Left renal cortex interstitium (tissue), 4 donors: ENCODE results near the gene CYYR1. TPM values are rescaled to one million over a fixed set of nuclear protein-coding genes. Genes with fewer than 3 reads are reported as not detected.

Experiments used
- DNase-seq, 4 donors: peaks; one replicate each; pipeline ENCODE4 v3.0.0-alpha.2; 2013; ENCODE audit warnings: low read depth in 4 of 4, low spot score in 2 of 4, missing footprints in 1 of 4
- polyA plus RNA-seq, 4 donors: library from polyadenylated mRNA; unstranded; fragments of 120-200 nt; gene quantifications; one replicate each; pipeline ENCODE4 v1.2.1, GENCODE V29; 2013; ENCODE audit not compliant: insufficient read length in 4 of 4

CYYR1 gene
- polyA plus RNA-seq: 10 to 100 TPM; 52.5 to 61.5 (median 56.2) TPM

DNA sequence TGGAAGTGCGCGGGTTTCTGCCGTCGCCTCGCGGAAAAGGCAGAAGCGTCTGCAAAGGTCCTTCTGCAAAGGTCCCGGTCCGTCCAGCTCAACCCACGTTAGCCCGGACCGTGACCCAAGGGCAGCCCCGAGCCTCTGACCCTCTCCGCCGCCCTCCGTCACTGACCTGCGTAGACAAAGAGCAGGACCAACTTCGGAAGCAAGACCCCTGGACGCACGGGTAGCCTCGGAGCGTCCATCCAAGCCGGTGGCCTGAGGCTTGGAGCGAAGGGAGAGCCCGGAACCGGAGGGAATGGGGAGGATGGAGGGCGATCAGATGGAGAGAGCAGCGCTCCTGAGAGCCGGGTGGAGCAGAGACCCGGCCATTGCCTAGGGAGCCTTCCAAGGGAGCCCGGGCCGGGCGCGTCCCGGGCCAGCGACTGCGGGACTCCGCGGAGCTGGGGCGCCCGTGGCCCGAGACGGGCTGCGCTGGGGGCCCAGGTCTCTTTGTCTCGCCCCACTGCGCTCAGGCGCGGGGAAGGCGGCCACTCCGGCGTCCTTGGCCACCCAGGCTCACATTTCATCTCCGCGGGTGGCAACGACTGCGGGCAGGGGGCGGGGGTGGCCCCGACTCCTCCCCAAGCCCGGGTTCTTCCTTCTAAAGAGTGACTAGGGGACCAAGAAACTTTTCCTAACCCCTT lies at the start of gene CYYR1:
Gene CYYR1 (minus strand): TSS at position 585 of the 680 bp plus-strand sequence. CDS start 346 bp downstream, at position 239.
- peak in 3 of 4 donors; percentile 50 to 70 (median 69) for DNase-seq

DNA sequence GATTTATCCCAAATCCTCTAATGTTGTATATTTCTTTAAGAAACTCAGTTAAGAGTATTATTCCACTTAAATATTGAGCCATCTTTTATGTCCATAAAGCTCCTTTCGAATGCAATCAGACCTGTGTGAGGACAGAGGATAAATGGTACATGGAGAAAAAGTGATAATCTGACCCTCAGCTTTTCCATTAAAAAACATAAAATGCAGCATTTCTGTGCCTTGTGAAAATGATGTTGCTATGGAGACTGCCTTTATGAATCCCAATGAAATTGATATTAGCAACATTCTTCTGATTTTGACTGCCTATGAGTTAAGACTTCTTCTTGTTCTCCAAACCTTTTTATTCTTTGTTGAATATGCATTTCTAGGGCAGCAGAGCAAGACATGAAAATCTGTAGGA lies 44.1 kb upstream of the CYYR1 start:
- DNase-seq: no peak

- DNase-seq: no peak
Measured at GRCh38 chr21:26614251-26614650, 41.2 kb upstream of the CYYR1 start.

GRCh38 chr21:26599261-26599660 lies 26.2 kb upstream of the CYYR1 start:
- no peak for DNase-seq

DNA sequence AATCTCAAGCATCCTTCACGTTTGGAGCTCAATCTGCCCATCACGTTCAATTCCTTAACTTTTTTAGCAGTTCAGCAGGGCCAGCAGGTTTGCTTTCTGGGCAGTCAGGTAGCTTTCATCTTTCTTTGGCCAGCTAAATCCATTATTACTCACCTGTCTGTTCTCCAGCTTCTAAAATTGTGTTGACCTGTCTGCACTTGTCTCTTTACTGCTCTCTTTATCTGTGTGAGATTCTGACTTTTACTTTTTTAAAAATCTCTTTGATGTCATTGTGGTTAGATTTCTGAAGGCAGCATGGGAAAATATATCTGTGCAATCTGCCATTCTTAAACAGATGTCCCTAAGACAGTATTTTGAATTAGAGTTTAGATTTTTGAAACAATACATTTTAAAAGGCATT lies 24.9 kb upstream of the CYYR1 start:
- DNase-seq: no peak

DNA sequence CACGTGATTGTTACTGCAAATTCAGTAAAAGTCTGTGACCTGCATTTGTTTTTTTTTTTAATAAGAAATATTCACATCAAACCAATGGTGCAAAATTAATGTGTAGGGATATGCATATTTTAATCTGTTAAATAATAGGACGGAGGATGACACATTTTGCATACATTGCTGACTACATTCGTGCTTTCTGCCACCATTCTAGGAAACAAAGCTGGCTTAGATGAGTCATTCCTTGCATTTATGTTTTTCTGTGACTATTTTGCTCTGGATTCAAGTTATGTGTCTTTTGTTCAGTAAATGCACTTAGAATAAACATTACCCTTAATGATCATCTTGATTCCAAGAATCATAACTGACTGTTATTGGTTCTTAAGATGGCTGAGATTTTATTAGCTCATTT lies 23.9 kb upstream of the CYYR1 start:
- no peak for DNase-seq

GRCh38 chr21:26595971-26596370 lies 22.9 kb upstream of the CYYR1 start:
- no peak for DNase-seq

GRCh38 chr21:26593800-26594199 lies 20.7 kb upstream of the CYYR1 start:
- no peak for DNase-seq

- DNase-seq: no peak
Measured at GRCh38 chr21:26591543-26591942, 18.5 kb upstream of the CYYR1 start.

DNA sequence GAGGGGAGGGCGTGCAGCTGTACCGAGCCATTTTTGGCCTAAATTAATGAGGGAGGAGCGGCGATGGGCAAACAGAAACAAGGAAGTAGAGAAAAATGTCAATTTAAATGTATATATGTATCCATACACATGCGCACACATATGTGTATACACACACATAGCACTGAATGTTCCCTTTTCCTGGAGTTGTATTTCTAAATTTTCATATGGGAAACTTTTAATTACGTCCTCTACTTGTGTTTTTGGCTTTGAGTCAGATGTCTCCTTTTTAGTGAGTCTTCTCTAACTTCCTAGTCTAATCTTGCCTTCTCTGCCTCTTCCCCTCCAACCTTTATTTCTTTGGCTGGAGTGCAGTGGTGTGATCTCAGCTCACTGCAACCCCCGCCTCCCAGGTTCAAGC lies 15.4 kb upstream of the CYYR1 start:
- DNase-seq: no peak

DNA sequence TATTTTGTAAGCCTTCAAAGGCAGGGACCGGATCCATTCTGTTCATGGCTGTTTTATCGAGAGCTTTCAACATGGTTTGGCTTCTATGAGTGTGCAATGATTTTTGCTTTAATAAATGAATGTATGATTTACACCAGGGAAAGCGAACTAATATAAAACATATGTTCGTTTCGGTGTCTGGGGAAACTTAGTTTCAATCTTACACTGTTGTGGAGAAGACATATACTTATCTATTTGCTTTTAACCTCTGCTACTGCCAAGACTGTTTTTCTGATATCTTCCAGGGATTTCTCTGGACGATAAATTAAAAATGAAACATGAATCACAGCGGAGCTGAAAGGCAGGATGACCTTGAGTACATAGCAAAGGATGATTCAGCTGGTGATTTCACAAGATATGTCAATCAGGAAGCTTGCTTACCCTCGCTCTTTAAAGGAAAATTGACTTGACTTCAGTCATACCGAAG lies 14.7 kb upstream of the CYYR1 start:
- DNase-seq: no peak

- no peak for DNase-seq
Measured at GRCh38 chr21:26583769-26584168, 10.7 kb upstream of the CYYR1 start.

- DNase-seq: no peak
Measured at GRCh38 chr21:26581818-26582217, 8.7 kb upstream of the CYYR1 start.

DNA sequence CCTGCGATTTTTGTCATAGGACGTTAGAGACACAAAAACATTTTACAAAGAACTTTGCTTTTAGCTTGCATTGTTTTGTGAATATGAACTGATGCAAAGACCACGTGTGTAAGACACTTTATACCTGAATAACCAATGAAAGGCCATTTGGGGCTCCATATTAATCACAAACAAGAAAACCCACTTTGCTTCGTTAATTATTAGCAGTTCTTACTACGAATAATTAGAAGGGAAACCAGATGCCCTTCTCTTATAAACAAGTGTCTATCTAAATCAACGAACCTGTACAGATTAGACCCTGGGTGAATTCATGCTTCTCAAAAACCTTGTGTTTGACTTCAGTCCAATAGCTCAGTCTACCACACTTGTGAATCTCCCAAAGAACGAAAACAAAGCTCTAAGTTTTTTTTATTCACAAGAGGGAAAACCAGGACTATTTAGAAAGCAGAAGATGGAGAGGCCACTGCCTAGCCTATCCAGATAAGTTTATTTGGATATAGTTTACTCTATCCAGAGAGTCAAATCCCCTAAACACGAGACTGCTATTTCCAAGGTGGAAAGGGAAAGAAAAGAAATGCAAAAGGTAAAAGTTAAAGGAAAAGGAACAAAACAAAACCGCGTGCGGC lies 897 bp downstream of the CYYR1 start:
- DNase-seq: peak in 1 of 4 donors; percentile 44

- no peak for DNase-seq
Measured at GRCh38 chr21:26570203-26570602, 2.9 kb downstream of the CYYR1 start.

DNA sequence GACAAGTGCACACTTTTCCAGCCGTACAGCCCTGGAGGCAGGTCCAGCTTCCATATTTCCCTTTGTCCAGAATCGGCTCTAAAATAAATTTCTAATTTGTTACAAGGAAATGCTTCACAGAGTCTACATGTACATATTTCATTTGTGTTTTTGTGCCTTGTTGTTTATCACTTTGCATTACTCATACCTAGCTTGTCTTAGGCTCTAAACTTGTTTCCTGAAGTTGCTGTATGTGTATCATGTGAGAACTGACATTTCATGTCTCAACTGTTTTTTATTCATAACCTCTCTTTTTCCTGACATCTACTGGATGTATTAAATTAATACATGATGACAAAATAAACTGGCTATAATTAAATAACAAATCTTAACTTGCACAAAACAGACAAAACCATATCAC lies 7.5 kb downstream of the CYYR1 start:
- no peak for DNase-seq

GRCh38 chr21:26565111-26565510 lies 8.0 kb downstream of the CYYR1 start:
- no peak for DNase-seq

DNA sequence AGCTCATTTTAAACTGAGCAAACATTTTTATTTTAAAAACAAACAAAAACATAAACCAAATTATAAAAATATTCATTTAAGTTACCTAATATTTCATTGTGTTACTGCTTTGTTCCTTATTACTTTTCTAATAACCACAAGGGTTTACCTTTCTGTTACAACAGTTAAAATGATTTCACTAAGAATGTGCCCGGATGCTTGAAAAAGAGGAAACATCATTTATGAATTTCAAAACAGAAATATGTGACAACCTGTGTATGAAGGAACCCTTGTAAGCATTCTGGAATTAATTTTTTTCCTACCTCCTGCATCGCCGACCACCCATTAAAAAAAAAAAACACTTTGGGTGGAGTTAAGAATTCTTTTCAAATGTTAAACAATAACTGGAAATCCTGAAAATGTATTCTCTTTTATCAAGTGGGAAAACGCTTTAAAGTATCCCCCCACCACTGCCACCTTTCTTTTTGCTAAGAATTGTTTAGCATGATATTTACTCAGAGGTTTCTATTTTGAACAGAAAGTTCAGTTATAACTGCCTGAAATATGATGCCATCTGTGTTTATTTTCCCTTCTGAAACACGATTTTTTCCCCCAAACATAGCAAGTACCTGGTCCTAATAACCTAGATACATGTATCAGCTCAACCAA lies 9.1 kb downstream of the CYYR1 start:
- DNase-seq: no peak

DNA sequence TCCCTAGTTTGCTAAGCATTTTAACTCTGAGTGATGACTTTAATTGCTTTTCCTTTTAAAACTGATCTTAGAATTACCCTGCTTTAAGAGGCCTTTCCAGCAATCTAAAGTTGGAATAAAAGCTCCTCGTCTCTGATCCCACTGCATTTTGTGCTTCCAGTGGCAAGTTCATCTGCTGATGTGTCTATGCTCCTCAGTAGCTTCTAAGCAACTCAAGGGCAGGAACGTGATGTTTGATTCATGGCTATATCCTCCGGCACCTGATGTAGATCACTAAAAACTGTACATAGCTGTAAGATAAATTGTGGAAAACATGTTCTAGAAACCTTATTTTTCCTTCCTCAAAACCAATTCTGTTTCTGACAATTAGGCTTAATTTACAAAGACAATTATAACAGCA lies 12.5 kb downstream of the CYYR1 start:
- DNase-seq: no peak

GRCh38 chr21:26559099-26559498 lies 14.0 kb downstream of the CYYR1 start:
- no peak for DNase-seq

- no peak for DNase-seq
Measured at GRCh38 chr21:26557106-26557505, 16.0 kb downstream of the CYYR1 start.
